Left lung (tissue), 10 donors: ENCODE data around the gene CYP4F2. TPM values are rescaled to one million over a fixed set of nuclear protein-coding genes. Genes with fewer than 3 reads are reported as not detected.
A peak's percentile ranks its signal among the peaks of the same experiment; 100 is the strongest.
"Not testable (repeated sequence)": the region's sequence is repeated elsewhere in the genome, so short reads cannot be mapped to it uniquely, and the experiment has no call there.

ENCODE experiments used
- ATAC-seq: fragments of 200-7000 bp; cut with Tn5 transposase; one replicate; pipeline ENCODE4 v1.9.1; 2020; ENCODE audit warnings: moderate library complexity
- DNase-seq, 4 donors: peaks; one replicate each; pipeline ENCODE4 v3.0.0-alpha.2; 2013 to 2020
- H3K27ac ChIP-seq, 2 donors: fragments of 200-600 bp; sonication (generic) in 1 of 2; one replicate each; pipeline versions ENCODE4 v1.5.0 to v1.8.0; 2020 to 2021
- H3K27me3 ChIP-seq, 2 donors: fragments of 200-600 bp; sonication (generic) in 1 of 2; one replicate each; pipeline versions ENCODE4 v1.5.0 to v1.8.0; 2020 to 2021
- H3K36me3 ChIP-seq, 2 donors: fragments of 200-600 bp; sonication (generic) in 1 of 2; one replicate each; pipeline versions ENCODE4 v1.5.0 to v1.8.0; 2020 to 2021
- H3K4me1 ChIP-seq, 2 donors: fragments of 200-600 bp; one replicate each; pipeline ENCODE4 v1.8.0; 2021
- H3K4me3 ChIP-seq, 2 donors: fragments of 200-600 bp; sonication (generic) in 1 of 2; one replicate each; pipeline versions ENCODE4 v1.5.0 to v1.8.0; 2020 to 2021; ENCODE audit warnings: mild to moderate bottlenecking in 1 of 2
- H3K9me3 ChIP-seq, 2 donors: fragments of 200-600 bp; sonication (generic) in 1 of 2; one replicate each; pipeline versions ENCODE4 v1.5.0 to v1.8.0; 2020 to 2021
- intact Hi-C, 2 donors: fragments of 100-400 bp; cut with DNase I; formaldehyde crosslinking; loops; one replicate each; pipeline versions ENCODE4 v1.11.2 to v1.14.2; 2022
- polyA plus RNA-seq, 6 donors: library from polyadenylated mRNA; unstranded; fragments of 120-200 nt; gene quantifications; one replicate each; pipeline ENCODE4 v1.2.1, GENCODE V29; 2013; ENCODE audit not compliant: insufficient read length in 6 of 6
- total RNA-seq, 2 donors: library from RNA; stranded (reverse); fragmentation: NEBNext Ultra II Directional; extraction: Animal tissue kit (Norgen Biotek cat#: 25700); gene quantifications; one replicate each; pipeline ENCODE4 v1.2.1, GENCODE V29; 2021
- TF ChIP-seq, protein P1 (sequence below), 2 donors: fragments of 200-600 bp; sonication (generic) in 1 of 2; IDR thresholded peaks; one replicate each; pipeline versions ENCODE4 v1.5.0 to v1.8.0; 2021; ENCODE audit warnings: antibody characterized with exemption in 2 of 2
- donor health status: DM: no; HTN: yes; CAD: no.
- donor health status: DM: no; HTN: no; CAD: no.

CYP4F2 gene
- total and polyA plus RNA-seq, 8 donors: 0.34 TPM; not detected in 7

DNA sequence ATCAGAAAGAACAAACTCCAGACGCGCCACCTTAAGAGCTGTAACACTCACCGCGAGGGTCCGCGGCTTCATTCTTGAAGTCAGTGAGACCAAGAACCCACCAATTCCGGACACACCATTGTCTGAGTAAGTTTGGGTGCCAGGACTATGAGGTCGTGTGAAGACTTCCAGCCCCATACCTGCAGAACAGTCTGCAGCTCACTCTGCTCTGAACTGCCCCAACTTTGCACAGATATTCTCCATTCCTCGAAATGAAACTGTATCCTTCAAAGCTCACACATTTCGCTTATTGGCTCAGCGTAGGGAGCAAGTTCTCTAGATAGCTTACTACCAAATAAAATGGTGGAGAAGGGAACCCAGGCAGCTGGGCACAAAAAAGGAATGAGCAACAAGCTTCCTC lies 2.6 kb upstream of the CYP4F2 start:
- H3K4me3 ChIP-seq: no peak overlapping the region
- H3K4me1 ChIP-seq: peaks cover 0 to 6% of the 10 kb centered on the region in 2 donors
- DNase-seq (no peak), ATAC-seq (no peak)
- no peaks in the 10 kb centered on the region for H3K36me3 ChIP-seq
- H3K9me3 ChIP-seq: peaks cover 0 to 8% of the 10 kb centered on the region in 2 donors
- TF ChIP-seq, protein P1, sequence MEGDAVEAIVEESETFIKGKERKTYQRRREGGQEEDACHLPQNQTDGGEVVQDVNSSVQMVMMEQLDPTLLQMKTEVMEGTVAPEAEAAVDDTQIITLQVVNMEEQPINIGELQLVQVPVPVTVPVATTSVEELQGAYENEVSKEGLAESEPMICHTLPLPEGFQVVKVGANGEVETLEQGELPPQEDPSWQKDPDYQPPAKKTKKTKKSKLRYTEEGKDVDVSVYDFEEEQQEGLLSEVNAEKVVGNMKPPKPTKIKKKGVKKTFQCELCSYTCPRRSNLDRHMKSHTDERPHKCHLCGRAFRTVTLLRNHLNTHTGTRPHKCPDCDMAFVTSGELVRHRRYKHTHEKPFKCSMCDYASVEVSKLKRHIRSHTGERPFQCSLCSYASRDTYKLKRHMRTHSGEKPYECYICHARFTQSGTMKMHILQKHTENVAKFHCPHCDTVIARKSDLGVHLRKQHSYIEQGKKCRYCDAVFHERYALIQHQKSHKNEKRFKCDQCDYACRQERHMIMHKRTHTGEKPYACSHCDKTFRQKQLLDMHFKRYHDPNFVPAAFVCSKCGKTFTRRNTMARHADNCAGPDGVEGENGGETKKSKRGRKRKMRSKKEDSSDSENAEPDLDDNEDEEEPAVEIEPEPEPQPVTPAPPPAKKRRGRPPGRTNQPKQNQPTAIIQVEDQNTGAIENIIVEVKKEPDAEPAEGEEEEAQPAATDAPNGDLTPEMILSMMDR (IDR thresholded peaks at IDR 0.05): no peak
- peaks cover 5 to 44% of the 10 kb centered on the region in 2 donors for H3K27me3 ChIP-seq
- H3K27ac ChIP-seq: no peak overlapping the region
- intact Hi-C loops: no loop called here

DNA sequence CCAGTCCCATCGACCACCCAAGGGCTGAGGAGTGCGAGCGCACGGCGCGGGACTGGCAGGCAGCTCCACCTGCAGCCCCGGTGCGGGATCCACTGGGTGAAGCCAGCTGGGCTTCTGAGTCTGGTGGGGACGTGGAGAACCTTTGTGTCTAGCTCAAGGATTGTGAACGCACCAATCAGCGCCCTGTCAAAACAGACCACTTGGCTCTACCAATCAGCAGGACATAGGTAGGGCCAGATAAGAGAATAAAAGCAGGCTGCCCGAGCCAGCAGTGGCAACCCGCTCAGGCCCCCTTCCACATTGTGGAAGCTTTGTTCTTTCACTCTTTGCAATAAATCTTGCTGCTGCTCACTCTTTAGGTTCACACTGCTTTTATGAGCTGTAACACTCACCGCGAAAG lies 2.2 kb upstream of the CYP4F2 start:
- H3K4me1 ChIP-seq, H3K36me3 ChIP-seq, ATAC-seq, intact Hi-C loops, H3K9me3 ChIP-seq, DNase-seq, H3K27ac ChIP-seq: not testable (repeated sequence)
- Histone ChIP-seq H3K27me3 (peaks cover 5 to 39% of the 10 kb centered on the region in 2 donors), H3K4me3 (peak overlapping the region in 1 of 2 donors; percentile 21)

DNA sequence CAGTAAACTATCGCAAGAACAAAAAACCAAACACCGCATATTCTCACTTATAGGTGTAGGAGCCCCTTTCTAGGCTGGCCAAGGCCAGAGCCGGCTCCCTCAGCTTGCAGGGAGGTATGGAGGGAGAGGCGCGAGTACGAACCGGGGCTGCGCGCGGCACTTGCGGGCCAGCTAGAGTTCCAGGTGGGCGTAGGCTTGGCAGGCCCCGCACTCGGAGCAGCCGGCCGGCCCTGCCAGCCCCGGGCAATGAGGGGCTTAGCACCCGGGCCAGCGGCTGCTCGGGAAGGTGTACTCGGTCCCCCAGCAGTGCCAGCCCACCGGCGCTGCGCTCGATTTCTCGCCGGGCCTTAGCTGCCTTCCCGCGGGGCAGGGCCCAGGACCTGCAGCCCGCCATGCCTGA lies 1.7 kb upstream of the CYP4F2 start:
- H3K27ac ChIP-seq, ATAC-seq, H3K4me1 ChIP-seq, H3K9me3 ChIP-seq, intact Hi-C loops, DNase-seq, H3K36me3 ChIP-seq: not testable (repeated sequence)
- Histone ChIP-seq H3K27me3 (peaks cover 5 to 36% of the 10 kb centered on the region in 2 donors), H3K4me3 (peak overlapping the region in 1 of 2 donors; percentile 21)

DNA sequence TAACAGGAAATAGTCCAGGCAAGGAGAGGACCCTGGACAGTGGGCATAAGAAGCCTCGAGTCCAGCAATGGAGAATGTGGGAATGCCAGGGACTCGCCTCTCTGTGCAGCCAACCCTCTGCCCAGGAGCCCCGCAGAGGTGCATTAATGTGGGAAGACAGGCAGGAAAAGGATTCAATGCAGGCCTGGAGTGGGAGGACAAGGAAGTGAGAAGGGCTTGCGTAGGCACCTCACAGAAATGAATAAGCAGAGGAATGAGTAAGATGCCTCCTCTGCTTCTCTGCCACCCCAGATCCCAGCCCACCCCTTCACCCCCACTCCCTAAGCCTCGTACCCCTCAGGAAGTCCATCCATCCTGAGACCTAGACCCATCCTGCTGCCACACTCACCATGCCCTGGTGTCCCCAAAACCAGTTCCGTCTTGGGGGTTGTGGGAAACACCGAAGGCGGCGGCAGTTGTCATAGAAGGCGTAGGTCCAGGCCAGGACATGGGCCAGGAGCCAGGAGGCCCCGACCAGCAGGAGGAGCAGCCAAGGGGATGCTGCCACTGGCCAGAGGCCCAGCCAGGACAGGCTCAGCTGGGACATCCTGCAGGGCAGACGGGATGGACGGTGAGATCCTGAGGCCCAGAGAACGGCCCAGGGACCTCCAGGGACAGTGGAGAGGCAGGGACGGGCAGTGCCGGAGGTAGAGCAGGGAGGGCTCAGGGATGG lies 692 bp downstream of the CYP4F2 start:
- intact Hi-C loops: no loop called here

DNA sequence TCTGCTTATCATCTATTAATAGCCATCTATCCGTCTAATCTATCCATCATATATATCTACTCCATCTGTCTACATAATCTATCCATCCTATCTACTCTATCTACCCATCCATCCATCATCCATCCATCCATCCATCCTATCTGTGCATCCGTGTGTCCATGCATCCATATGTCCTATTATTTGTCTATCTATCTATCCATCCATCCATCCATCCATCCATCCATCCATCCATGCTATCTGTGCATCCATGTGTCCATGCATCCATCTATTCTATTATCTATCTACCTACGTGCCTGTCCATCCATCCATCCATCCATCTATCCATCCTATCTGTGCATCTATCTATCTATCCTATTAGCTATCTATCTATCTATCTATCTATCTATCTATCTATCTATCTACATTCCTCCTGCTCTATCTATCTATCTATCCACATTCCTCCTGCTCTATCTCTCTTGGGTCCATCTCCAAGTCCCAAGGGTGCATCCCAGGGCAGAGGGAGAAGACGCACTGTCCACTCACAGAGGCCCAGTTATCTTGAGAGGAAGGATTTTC lies 1.9 kb downstream of the CYP4F2 start:
- Histone ChIP-seq H3K36me3 (no peaks in the 10 kb centered on the region), H3K4me3 (no peak overlapping the region), H3K4me1 (peaks cover 0 to 6% of the 10 kb centered on the region in 2 donors), H3K27me3 (peaks cover 5 to 31% of the 10 kb centered on the region in 2 donors), H3K9me3 (no peaks in the 10 kb centered on the region), H3K27ac (no peak overlapping the region)
- intact Hi-C loops: no loop called here
- DNase-seq: no peak
- no peak for ATAC-seq
- TF ChIP-seq, protein P1 (IDR thresholded peaks at IDR 0.05): no peak

More for the DNA sequence above, 692 bp downstream of the CYP4F2 start:
- peaks cover 0 to 6% of the 10 kb centered on the region in 2 donors for H3K4me1 ChIP-seq
- TF ChIP-seq, protein P1 (IDR thresholded peaks at IDR 0.05): no peak
- no peak overlapping the region for H3K4me3 ChIP-seq
- no peaks in the 10 kb centered on the region for H3K9me3 ChIP-seq
- peaks cover 5 to 36% of the 10 kb centered on the region in 2 donors for H3K27me3 ChIP-seq
- no peak for DNase-seq
- H3K27ac ChIP-seq: no peak overlapping the region
- no peaks in the 10 kb centered on the region for H3K36me3 ChIP-seq
- no peak for ATAC-seq

DNA sequence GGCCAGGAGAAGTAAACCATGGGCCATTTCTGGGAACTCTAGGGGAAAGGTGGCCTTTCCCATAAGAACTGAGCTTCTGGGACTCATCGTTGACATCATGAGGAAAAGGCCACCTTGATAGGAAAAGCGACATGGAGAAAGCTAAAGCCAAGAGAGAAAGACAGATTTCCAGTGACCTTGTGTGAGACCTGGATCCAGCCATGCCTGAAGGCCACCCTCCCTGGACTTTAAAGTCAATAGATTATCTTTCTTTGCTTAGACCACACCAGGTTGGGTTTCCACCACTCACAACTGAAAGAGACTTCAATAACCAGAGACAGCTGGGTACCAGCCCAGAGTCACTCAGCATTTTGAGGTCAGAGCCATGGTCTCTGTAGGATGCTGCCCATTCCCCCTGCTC lies 3.5 kb downstream of the CYP4F2 start:
- H3K4me1 ChIP-seq: no peaks in the 10 kb centered on the region
- H3K4me3 ChIP-seq: no peak overlapping the region
- DNase-seq: no peak
- TF ChIP-seq, protein P1 (IDR thresholded peaks at IDR 0.05): no peak
- no peak overlapping the region for H3K27ac ChIP-seq
- ATAC-seq: no peak
- H3K36me3 ChIP-seq: no peaks in the 10 kb centered on the region
- peaks cover 0 to 17% of the 10 kb centered on the region in 2 donors for H3K27me3 ChIP-seq
- no peaks in the 10 kb centered on the region for H3K9me3 ChIP-seq
- intact Hi-C loops: no loop called here
